GM18505 (cell line): ENCODE measurements around the gene TDRKH.
"Not testable (repeated sequence)": the region's sequence is repeated elsewhere in the genome, so short reads cannot be mapped to it uniquely, and the experiment has no call there.

Experiments
- ATAC-seq: cut with Tn5 transposase; IDR thresholded peaks from one replicate; pipeline ENCODE4 v1.9.1; 2021; ENCODE audit not compliant: unreplicated experiment
- POLR2A ChIP-seq: IDR thresholded peaks from 4 replicates; pipeline ENCODE4 v1.6.1; 2011; ENCODE audit warnings: borderline replicate concordance; ENCODE audit not compliant: insufficient read depth, insufficient read length; ENCODE audit errors: extremely low read depth

TDRKH gene

DNA sequence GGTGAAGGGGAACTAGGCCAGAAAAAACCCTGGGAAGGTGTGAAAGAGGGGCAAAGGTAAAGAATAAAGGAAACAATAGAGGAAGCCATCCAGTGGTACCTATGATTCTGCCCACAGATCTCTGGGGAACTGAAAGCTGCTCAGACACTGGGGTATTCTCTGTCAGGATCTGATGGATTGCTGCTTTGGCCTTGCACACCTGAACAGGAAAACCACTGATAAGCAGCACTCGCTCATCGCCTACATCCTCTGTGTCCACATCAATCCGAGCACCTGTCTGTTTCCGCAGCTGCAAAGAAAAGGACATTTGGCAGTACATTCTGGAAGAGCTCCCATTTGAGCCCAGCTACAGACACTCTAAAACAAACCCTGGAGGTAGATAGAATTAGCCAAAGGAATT is 10.4 kb downstream of the TDRKH start:
- ATAC-seq = no peak
- TF ChIP-seq POLR2A = no peak

DNA sequence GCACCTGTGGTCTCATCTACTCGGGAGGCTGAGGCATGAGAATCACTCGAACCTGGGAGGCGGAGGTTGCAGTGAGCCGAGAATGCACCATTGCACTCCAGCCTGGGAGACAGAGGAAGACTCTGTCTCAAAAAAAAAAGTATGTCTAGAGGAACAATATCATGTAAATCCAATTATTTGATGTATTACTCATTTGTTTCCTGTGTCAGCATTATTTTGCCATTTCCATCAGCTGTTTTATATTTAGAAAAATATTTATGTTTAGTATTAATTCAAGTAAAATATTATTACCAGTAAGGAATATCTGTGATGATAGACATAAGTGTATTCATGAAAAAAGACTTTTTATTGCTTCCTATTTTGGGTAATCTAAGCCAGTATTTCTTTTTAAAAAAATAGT is 13.0 kb downstream of the TDRKH start:
- TF ChIP-seq POLR2A = no peak
- no peak for ATAC-seq

DNA sequence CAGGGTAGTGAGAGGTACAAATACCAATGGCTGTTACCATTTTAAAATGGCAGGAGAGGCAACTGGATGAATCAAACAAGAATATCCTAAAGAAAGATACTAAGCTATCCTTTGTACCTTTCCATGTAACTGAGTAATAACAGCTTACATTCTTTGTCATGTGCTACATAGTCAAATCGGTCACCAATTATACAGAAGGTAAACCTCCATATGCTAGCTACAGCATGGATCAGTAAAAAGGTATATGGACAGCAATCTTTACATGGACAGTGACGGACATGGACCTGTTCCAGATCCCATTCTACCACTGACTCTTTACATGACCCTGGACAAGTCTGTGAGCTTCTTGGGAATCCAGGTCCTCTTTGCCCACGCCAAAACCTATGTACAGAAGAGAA is 13.6 kb downstream of the TDRKH start:
- no peak for TF ChIP-seq POLR2A
- ATAC-seq = no peak

DNA sequence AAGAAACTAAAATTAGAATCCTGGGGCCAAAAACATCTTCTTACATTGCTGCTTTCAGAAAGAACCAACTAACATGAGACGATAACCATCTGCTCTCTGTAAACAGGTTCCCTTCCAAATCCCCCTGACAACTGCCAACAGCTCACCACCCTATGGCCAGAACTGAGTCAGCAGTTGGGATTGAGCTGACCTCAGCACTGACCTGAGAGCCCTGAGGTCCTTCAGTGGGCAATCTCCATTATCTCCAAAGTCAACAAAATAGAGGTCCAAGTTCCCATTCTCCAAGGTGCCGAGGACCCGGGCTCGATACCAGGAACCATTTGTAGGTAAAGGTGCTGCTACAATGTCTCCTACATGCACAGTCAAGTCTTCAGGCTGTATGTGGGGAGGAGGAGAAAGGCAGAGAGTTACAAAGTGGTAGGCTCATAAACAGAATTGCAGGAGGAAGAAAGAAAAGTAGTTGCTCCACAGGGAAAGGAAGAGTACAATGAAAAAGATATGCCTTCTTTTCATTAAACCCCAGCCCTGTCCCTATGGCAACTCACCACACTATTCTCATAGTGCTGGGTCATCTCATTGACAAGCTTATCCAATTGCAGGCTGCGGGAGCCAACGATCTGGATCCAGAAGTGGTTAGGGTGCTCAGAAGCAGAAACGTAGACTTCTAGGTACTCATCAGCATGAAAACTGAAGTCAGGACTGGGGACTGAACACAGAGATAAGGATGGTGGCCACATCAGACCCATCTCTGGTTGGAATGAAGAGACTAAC is 14.2 kb downstream of the TDRKH start:
- no peak for ATAC-seq
- no peak for TF ChIP-seq POLR2A

DNA sequence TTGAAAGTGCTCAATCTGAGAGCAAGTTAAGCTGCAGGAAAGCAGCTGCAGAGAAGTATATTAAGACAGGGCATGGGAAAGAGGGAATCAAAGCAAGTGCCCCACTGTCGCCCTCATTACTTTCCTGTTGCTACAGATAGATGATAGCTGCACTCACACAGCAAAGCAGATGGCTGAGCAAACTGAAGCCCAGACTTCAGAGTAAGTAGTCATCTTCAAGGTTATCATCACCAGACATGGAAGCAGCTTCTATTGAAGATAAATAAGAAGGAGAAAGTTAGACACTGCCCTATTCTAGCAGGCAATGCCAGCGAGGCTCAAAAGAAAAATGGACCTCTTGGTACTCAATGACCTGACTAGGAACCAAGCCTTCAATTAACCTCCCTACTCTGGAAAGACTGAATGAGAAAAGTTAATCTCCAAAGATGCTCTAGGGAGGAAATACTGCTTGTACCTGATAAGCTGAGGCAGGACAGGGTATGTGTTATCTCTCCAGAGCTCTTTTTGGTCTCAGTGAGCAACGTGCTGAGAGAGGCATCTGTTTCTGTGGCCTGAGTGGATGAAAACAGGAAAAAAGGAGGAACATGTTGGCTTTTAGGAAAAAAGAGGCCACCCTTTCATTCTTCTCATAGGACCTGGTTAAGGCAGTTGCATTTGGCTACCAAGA is 15.9 kb downstream of the TDRKH start:
- no peak for TF ChIP-seq POLR2A
- no peak for ATAC-seq

DNA sequence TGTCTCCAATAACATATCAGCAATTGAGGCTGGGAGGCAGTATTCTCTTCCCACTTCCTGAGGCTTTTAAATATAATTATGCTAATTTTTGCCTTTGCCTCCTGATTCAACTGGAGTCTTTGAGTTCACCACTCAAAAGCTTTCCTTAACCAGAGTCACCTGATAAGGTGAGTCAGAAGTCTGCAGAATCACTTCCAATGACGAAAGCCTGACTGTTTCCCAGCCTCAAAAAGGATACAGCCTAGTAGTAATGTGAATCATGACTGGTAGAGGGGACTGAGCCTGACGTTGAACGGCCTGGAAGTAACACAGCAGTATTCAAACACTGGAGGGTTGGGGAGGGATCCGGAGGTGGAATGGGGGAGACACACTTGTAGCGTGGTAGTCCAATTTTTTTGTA is 16.6 kb downstream of the TDRKH start:
- no peak for TF ChIP-seq POLR2A
- ATAC-seq = no peak

DNA sequence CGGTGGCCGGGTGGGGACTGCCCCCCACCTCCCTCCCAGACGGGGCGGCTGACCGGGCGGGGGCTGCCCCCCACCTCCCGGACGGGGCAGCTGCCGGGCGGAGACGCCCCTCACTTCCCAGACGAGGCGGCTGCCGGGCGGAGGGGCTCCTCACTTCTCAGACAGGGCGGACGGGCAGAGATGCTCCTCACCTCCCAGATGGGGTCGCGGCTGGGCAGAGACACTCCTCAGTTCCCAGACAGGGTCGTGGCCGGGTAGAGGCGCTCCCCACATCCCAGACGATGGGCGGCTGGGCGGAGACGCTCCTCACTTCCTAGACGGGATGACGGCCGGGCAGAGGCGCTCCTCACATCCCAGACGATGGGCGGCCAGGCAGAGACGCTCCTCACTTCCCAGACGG is 21.0 kb downstream of the TDRKH start:
- not testable (repeated sequence) for ATAC-seq

DNA sequence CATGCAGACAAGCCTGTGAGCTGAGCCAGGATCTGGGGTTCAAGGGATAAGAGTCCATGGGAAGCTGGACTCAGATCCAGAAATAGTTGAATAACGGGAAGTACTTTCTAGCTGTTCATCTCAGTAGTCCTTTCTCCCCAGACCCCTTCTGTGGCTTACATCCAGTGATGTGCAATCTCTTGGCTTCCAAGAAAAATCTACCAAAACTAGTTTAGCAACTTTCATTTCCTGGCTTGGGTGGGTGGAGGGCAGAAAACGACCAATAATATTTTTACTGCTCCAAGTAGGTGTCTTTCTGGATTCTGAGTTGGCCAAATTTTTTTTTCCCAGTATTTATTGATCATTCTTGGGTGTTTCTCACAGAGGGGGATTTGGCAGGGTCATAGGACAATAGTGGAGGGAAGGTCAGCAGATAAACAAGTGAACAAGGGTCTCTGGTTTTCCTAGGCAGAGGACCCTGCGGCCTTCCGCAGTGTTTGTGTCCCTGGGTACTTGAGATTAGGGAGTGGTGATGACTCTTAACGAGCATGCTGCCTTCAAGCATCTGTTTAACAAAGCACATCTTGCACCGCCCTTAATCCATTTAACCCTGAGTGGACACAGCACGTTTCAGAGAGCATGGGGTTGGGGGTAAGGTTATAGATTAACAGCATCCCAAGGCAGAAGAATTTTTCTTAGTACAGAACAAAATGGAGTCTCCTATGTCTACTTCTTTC is 21.8 kb downstream of the TDRKH start:
- not testable (repeated sequence) for ATAC-seq

DNA sequence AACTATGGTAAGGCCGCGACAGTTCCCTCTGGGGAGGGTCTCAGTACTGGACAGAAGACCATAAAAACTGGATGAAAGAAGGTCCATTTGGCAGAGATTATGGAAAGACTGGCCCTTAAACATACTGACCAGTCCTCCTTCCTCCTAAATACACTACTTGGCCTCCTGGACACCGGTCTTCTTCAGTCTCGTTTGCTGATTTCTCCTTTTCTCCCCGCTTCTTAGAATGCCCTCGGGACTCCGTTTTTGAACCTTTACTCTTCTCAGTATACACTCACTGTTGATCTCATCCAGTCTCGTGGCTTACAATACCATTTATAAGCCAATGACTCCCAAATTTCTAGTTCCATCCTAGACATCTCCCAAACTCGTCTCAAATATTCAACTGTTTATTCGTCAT is 26.3 kb downstream of the TDRKH start:
- no peak for ATAC-seq
- no peak for TF ChIP-seq POLR2A

DNA sequence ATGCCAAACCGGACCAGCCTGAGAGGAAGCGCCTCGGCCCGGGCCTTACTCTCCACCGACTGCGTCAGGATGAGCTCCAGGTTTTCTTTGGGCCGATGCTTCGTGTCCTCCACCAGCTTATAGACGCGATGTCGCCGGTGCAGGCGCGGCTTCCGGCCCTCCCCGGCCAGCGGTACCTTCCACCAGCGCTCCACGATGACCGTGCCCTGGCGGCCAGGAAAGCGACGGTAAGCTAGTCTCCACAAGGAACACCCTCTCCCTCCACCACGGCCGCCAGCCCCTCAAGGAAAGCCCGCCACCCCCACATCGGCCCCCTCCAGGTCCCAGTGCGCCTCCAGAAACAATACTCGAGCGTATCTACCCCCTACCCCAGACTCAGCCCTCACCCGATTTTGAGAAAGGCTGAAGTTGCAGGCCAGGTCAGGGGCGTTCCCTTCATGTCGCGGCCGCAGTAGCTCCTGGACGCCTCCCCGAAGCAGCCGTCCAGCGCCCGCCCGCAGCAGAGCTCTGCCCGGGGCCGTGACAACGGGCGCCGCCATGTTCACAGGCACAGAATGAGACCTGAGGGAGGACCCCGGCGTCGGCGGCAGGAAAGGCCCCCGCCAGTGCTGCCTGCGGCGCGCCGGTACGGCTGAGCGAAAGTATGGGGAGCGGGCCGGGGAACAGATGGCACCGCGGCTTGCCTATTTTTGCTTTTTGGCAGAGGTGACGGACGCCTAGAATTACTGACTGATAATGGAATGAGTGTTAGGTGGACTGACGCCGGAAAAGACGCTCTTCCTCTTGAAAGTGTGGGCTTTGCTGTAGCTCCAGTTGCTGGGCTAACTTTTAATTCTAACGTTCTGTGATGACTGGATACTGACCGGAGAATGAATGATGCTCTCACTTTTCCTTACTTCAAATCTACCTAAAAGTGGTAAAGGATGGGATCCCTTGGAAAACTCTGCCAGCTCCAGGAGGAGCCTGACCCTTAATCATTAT is 27.1 kb downstream of the TDRKH start, which contains the start of gene MRPL9:
TSS of gene MRPL9 (minus strand) at position 556 of the 981 bp plus-strand sequence. CDS start at position 539, 17 bp downstream.
- peak; percentile 91 for ATAC-seq
- TF ChIP-seq POLR2A = peak; percentile 78

DNA sequence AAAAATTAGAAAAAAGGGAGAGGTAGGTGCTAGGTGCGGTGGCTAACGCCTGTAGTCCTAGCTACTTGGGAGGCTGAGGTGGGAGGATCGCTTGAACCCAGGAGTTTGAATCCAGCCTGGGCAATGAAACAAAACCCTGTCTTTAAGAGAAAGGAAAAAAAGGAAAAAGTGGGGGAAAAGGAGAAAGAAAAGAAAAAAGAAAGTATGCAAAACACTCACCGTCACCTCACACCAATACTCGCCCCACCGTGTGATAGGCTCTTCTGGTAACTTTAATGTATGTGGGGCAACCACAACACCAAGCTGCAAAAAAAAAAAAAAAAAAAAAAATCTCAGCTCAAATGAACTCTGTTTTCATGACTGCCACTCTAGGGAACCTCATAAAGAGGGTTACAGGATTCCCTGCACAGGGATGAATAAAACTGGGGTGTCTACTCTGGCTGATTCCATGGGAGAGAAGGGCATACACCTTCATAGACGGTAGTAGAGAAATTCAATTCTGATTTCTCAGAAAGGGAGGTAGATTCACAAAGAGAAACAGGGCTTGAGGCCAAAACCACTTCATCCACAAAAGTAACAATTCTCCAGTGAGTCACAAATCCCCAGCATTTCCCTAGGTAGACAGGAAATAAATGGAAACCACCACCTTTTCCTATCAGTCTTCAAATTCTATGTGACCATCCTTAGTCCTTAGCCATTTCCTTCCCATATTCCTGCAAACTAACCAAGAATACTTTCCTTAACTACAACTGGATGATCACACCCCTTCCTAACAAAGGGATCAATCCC is 29.5 kb downstream of the TDRKH start:
- ATAC-seq = no peak
- no peak for TF ChIP-seq POLR2A

DNA sequence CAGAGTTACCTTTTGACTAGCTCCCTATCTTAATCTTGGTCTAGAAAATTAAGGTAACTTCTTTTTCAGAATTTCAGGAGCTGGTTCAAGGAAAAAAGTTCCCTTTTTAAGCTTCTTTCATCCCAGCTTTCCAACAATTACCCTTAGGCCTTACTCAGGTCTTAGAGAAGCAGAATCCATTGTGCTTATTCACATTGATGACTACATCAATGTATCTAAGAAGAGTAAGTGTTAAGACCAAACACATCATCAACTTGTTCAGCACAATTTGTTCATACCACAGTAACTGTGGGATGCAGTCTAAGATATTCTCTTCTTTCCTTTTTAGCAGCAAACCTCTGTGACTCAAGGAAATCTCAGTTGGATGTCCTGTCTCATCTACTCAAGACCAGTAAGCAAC is 31.1 kb downstream of the TDRKH start:
- TF ChIP-seq POLR2A = no peak
- no peak for ATAC-seq
